Hematopoietic multipotent progenitor cell treated with erythropoietin and hydrocortisone succinate and interleukin-3 and kit ligand, for 8 days (in vitro differentiated cells): ENCODE data around the gene TCL1A.

Source experiments
- DNase-seq: peaks from one replicate; pipeline ENCODE4 v3.0.0-alpha.2; 2015

Gene TCL1A

GRCh38 chr14:95703805-95704204, 10.1 kb downstream of the TCL1A start:
- no peak for DNase-seq

GRCh38 chr14:95703341-95703740, 10.6 kb downstream of the TCL1A start:
- no peak for DNase-seq

- no peak for DNase-seq
These were observed 12.1 kb downstream of the TCL1A start for GRCh38 chr14:95701846-95702221.

- no peak for DNase-seq
These were observed 13.5 kb downstream of the TCL1A start for GRCh38 chr14:95700221-95700976.

- no peak for DNase-seq
These were observed 14.5 kb downstream of the TCL1A start for GRCh38 chr14:95699412-95699811.

GRCh38 chr14:95698287-95698686, 15.6 kb downstream of the TCL1A start:
- no peak for DNase-seq

- no peak for DNase-seq
These were observed 16.2 kb downstream of the TCL1A start for GRCh38 chr14:95697764-95698163.

GRCh38 chr14:95696741-95697140, 17.2 kb downstream of the TCL1A start:
- DNase-seq = no peak

GRCh38 chr14:95695913-95696312, 18.0 kb downstream of the TCL1A start:
- DNase-seq = no peak

GRCh38 chr14:95695051-95695450, 18.9 kb downstream of the TCL1A start:
- no peak for DNase-seq

- DNase-seq = no peak
These were observed 21.8 kb downstream of the TCL1A start for GRCh38 chr14:95692109-95692508.

GRCh38 chr14:95691591-95691990, 22.3 kb downstream of the TCL1A start:
- DNase-seq = no peak

- no peak for DNase-seq
These were observed 23.1 kb downstream of the TCL1A start for GRCh38 chr14:95690815-95691214.

- no peak for DNase-seq
These were observed 24.5 kb downstream of the TCL1A start for GRCh38 chr14:95689441-95689840.

- DNase-seq = no peak
These were observed 27.0 kb downstream of the TCL1A start for GRCh38 chr14:95686935-95687334.

- no peak for DNase-seq
These were observed 27.7 kb downstream of the TCL1A start, which contains the start of gene TCL1B for GRCh38 chr14:95685978-95686922. Gene TCL1B, plus strand, starts transcription at chr14:95686426. Its CDS starts 42 bp downstream, at chr14:95686468.

GRCh38 chr14:95683793-95684192, 30.1 kb downstream of the TCL1A start:
- peak; percentile 62 for DNase-seq

GRCh38 chr14:95681153-95681552, 32.8 kb downstream of the TCL1A start:
- DNase-seq = no peak

GRCh38 chr14:95679998-95680735, 33.8 kb downstream of the TCL1A start:
- DNase-seq = no peak

- no peak for DNase-seq
These were observed 34.6 kb downstream of the TCL1A start for GRCh38 chr14:95679148-95679815.

GRCh38 chr14:95677179-95677835, 36.6 kb downstream of the TCL1A start:
- DNase-seq = no peak

- no peak for DNase-seq
These were observed 38.4 kb downstream of the TCL1A start for GRCh38 chr14:95675486-95675885.
